Lung (tissue), 12 donors: ENCODE results near the gene TP63. TPM values are rescaled to one million over a fixed set of nuclear protein-coding genes. Genes with fewer than 3 reads are reported as not detected.
A peak's percentile ranks its signal among the peaks of the same experiment; 100 is the strongest.
"Not testable (repeated sequence)": the region's sequence is repeated elsewhere in the genome, so short reads cannot be mapped to it uniquely, and the experiment has no call there.

Source experiments
- ATAC-seq: fragments of 200-7000 bp; cut with Tn5 transposase; one replicate; pipeline ENCODE4 v1.9.1; 2020; ENCODE audit warnings: moderate number of reproducible peaks; ENCODE audit not compliant: insufficient read depth, low FRiP score
- DNase-seq, 3 donors: peaks; one replicate each; pipeline ENCODE4 v3.0.0-alpha.2; 2013 to 2017
- H3K27ac ChIP-seq, 2 donors: one replicate each; pipeline ENCODE4 v1.5.1; 2013; ENCODE audit warnings: mild to moderate bottlenecking in 2 of 2, moderate library complexity in 2 of 2, control low read depth in 1 of 2, inconsistent platforms in 1 of 2, low read depth in 1 of 2, low read length in 1 of 2
- H3K27me3 ChIP-seq, 3 donors: one replicate each; pipeline ENCODE4 v1.5.1; 2013; ENCODE audit warnings: low read length in 2 of 3; ENCODE audit not compliant: control insufficient read depth in 3 of 3, insufficient read depth in 3 of 3
- H3K36me3 ChIP-seq, 4 donors: one replicate each; pipeline ENCODE4 v1.5.1; 2013; ENCODE audit warnings: low read length in 4 of 4, mild to moderate bottlenecking in 1 of 4, moderate library complexity in 1 of 4; ENCODE audit not compliant: control insufficient read depth in 4 of 4, insufficient read depth in 4 of 4
- H3K4me1 ChIP-seq, 5 donors: one replicate each; pipeline ENCODE4 v1.5.1; 2013; ENCODE audit warnings: low read length in 5 of 5, mild to moderate bottlenecking in 2 of 5, moderate library complexity in 1 of 5; ENCODE audit not compliant: control insufficient read depth in 5 of 5, insufficient read depth in 5 of 5
- H3K4me3 ChIP-seq: one replicate; pipeline ENCODE4 v1.5.1; 2013; ENCODE audit warnings: mild to moderate bottlenecking, control low read depth, moderate library complexity
- H3K9ac ChIP-seq, 2 donors: one replicate each; pipeline ENCODE4 v1.5.1; 2013; ENCODE audit warnings: low read length in 2 of 2, control low read depth in 1 of 2; ENCODE audit not compliant: insufficient read depth in 1 of 2
- H3K9me3 ChIP-seq, 4 donors: one replicate each; pipeline ENCODE4 v1.5.1; 2013; ENCODE audit warnings: low read length in 3 of 4, mild to moderate bottlenecking in 1 of 4, moderate library complexity in 1 of 4; ENCODE audit not compliant: control insufficient read depth in 4 of 4, insufficient read depth in 3 of 4
- WGBS, 2 donors: extraction: QIAGEN DNeasy Blood & Tissue Kit; methylation state at CpG; one replicate each; pipeline ENCODE4 v1.1.7; 2013; 5-methylcytosine and 5-hydroxymethylcytosine counted together
- polyA plus RNA-seq, 2 donors: library from polyadenylated mRNA; stranded (reverse); fragments of 200-250 nt; gene quantifications; one replicate each; pipeline ENCODE4 v1.2.1, GENCODE V29; 2013
- total RNA-seq, 2 donors: library from RNA; depleted of rRNA in 1 of 2; stranded (reverse); fragments of >200 nt in 1 of 2; gene quantifications; one replicate each; pipeline ENCODE4 v1.2.1, GENCODE V29; 2014 to 2021
- TF ChIP-seq, protein P1 (sequence below): IDR thresholded peaks from 2 replicates; pipeline ENCODE4 v1.5.1; 2012; ENCODE audit warnings: mild to moderate bottlenecking; ENCODE audit errors: control extremely low read depth, extremely low read depth
- donor health status: control.
- donor health status: control.
- donor health status: Bipolar disorder and iron deficiency.
- donor health status: healthy.
- donor health status: DM: yes; HTN: yes; CAD: no.

The TP63 gene
- total and polyA plus RNA-seq, 4 donors: 1.1 to 12.3 (median 2.7) TPM

GRCh38 chr3:189590223-189590622, 41.0 kb upstream of the TP63 start:
- Histone ChIP-seq H3K9me3 (peaks cover 0 to 4% (median 0%) of the 10 kb centered on the region in 4 donors), H3K27me3 (no peaks in the 10 kb centered on the region), H3K4me1 (no peaks in the 10 kb centered on the region), H3K27ac (no peak overlapping the region), H3K9ac (no peak overlapping the region), H3K4me3 (no peak overlapping the region), H3K36me3 (no peaks in the 10 kb centered on the region)
- TF ChIP-seq, protein P1, sequence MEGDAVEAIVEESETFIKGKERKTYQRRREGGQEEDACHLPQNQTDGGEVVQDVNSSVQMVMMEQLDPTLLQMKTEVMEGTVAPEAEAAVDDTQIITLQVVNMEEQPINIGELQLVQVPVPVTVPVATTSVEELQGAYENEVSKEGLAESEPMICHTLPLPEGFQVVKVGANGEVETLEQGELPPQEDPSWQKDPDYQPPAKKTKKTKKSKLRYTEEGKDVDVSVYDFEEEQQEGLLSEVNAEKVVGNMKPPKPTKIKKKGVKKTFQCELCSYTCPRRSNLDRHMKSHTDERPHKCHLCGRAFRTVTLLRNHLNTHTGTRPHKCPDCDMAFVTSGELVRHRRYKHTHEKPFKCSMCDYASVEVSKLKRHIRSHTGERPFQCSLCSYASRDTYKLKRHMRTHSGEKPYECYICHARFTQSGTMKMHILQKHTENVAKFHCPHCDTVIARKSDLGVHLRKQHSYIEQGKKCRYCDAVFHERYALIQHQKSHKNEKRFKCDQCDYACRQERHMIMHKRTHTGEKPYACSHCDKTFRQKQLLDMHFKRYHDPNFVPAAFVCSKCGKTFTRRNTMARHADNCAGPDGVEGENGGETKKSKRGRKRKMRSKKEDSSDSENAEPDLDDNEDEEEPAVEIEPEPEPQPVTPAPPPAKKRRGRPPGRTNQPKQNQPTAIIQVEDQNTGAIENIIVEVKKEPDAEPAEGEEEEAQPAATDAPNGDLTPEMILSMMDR: no peak
- 86 to 89% methylated on average over 3 of the region's 3 CpGs for WGBS, 2 donors
- ATAC-seq (no peak), DNase-seq (no peak)

DNA sequence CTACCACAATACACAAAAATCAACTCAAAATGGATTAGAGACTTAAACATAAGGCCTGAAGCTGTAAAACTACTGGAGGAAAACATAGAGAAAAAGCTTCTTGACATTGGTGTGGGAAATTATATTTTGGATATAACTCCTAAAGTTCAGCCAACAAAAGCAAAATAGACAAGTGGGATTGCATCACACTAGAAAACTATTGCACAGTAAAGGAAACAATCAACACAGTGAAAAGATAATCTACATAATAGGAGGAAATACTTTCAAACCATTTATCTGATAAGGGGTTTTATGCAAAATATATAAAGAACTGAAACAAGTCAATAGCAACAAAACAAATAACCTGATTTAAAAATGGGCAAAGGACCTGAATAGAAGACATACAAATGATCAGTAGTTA, 37.6 kb upstream of the TP63 start:
- Histone ChIP-seq H3K36me3 (no peaks in the 10 kb centered on the region), H3K4me3 (no peak overlapping the region), H3K27me3 (no peaks in the 10 kb centered on the region), H3K27ac (no peak overlapping the region), H3K4me1 (no peaks in the 10 kb centered on the region), H3K9me3 (peaks cover 0 to 4% (median 0%) of the 10 kb centered on the region in 4 donors), H3K9ac (no peak overlapping the region)
- TF ChIP-seq, protein P1: no peak
- ATAC-seq (no peak), DNase-seq (peak in 1 of 3 donors; percentile 14)

DNA sequence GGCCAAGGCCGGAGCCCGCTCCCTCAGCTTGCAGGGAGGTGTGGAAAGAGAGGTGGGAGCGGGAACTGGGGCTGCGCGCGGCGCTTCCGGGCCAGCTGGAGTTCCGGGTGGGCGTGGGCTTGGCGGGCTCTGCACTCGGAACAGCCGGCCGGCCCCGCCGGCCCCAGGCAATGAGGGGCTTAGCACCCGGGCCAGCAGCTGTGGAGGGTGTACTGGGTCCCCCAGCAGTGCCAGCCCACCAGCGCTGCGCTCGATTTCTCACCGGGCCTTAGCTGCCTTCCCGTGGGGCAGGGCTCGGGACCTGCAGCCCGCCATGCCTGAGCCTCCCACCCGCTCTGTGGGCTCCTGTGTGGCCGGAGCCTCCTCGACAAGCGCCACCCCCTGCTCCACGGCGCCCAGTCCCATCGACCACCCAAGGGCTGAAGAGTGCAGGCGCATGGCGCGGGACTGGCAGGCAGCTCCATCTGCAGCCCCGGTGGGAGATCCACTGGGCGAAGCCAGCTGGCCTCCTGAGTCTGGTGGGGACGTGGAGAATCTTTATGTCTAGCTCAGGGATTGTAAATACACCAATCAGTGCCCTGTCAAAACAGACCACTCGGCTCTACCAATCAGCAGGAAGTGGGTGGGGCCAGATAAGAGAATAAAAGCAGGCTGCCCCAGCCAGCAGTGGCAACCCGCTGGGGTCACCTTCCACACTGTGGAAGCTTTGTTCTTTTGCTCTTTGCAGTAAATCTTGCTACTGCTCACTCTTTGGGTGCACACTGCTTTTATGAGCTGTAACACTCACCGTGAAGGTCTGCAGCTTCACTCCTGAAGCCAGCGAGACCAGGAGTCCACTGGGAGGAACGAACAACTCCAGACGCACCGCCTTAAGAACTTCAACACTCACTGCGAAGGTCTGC, 34.9 kb upstream of the TP63 start:
- not testable (repeated sequence) for DNase-seq, H3K4me3 ChIP-seq, H3K36me3 ChIP-seq, ATAC-seq, H3K9ac ChIP-seq, H3K9me3 ChIP-seq, H3K27ac ChIP-seq, H3K27me3 ChIP-seq, H3K4me1 ChIP-seq
- 94 to 95% methylated on average over 39 to 45 of the region's 45 CpGs for WGBS, 2 donors

DNA sequence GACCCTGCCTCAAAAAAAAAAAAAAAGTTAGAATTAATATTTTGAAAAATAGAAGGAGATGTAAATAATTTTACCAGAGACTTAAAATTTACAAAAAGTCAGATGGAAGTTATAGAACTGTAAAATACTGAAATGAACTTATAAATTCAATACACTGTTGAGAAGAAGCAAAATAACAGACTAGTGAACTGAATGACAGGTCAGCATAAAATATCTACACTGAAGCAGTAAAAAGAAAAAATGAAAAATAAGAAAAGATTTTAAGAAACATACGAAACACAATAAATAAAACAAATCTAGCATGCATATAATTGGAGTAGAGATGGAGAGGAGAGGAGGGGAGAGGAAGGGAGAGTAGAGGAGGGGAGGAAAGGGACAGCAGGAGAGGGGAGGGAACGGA, 33.3 kb upstream of the TP63 start:
- Histone ChIP-seq H3K4me1 (no peaks in the 10 kb centered on the region), H3K4me3 (no peak overlapping the region), H3K9me3 (peaks cover 0 to 2% (median 0%) of the 10 kb centered on the region in 4 donors), H3K27ac (no peak overlapping the region), H3K9ac (no peak overlapping the region), H3K36me3 (no peaks in the 10 kb centered on the region), H3K27me3 (no peaks in the 10 kb centered on the region)
- WGBS, 2 donors: 74 to 79% methylated on average over 2 of the region's 2 CpGs
- TF ChIP-seq, protein P1: no peak
- DNase-seq (no peak), ATAC-seq (no peak)
